HS-5 (cell line): ENCODE measurements around the gene SPACA9.

Experiments used
- DNase-seq: peaks from one replicate; pipeline ENCODE4 v3.0.0-alpha.2; 2012; ENCODE audit warnings: low read depth

SPACA9 gene

DNA sequence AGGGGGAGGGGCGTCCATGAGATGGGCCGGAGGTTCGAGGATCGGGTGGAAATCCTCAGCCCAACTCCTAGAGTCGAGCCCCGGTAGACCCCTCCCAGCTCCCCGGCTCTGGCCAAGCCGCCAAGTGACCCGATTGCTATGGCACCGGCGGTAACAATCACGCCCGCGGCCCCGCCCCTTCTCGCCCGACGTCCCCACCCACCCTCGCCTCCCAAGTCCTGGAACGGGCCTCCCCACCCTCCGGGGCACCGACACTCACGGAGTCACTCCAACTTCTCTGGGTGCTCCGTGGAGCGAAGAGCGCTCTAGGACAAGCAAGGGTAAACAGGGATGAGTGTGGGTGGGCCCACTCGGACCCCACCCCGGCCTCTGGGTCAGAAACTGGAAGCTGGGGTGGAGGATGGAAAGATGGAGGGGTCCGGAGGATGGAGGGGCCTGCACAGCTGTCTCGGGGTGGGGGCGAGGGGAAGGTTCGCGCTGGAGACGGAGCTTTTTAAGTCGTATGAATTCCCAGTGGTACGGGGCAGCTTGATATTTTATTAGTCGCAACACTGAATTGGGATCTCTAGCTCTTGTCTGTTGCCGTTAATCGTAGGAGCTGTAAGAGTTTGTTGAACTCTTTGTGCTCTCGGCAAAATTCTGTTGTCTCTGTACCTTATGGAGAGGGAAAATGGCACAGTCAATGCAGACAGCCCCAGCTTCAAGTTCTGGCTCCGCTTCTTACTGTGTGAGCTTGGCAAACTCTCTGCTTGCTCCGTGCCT is at the start of gene SPACA9:
Gene SPACA9, plus strand, starts transcription at position 204 of the 762 bp plus-strand sequence. CDS start 5,050 bp downstream, outside the sequence.
- DNase-seq: no peak

- DNase-seq: no peak
Measured at GRCh38 chr9:132832171-132832881, 46.4 kb upstream of the SPACA9 start.

DNA sequence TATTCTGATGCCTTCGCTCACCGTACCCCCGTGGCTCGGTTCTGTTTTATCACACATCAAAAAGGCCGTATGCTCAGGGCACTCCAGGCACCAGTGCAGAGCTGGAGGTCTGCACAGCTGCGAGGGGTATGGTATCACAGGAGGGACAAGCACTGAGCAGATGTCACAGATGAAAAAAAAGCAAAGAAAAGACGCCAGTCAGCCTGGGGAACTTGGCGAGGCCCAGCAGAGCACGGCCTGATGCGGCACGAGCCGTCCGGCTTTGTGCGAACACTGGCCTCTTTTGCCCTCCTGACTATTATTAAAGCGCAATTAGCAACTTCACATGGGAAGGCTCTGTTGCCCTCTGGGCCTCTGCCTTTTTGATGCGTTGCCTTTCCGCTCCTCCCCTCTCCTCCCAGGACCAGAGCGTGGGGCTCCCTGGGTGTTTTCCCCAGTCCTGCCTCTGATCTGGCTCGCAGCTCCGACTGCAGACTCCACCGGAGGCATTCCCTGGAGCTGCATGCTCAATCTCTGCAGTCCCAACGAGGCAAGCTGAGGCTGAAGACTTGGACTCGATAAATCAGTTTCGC is 45.1 kb upstream of the SPACA9 start:
- no peak for DNase-seq

- DNase-seq: no peak
Measured at GRCh38 chr9:132834343-132834742, 44.4 kb upstream of the SPACA9 start.

GRCh38 chr9:132837501-132838286 is 41.0 kb upstream of the SPACA9 start:
- DNase-seq: no peak

DNA sequence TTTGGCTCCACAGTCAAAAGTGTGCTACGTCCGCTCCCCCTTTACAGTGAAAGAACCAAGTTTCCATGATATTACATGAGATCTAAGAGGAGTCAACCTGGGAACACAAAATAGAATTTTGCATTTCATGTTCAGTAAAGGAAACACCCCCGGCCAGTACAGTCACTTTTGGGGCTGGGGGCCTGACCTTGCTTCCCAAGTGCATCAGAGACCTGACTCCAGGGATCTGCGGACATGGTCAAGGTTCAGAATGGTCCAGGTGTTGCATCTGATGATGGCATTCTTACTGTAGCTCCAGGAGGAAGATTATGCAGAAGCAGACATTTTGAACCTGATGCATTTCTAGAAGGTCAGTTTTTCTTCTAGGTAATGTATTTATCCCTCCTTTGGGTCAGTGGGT is 40.4 kb upstream of the SPACA9 start:
- DNase-seq: no peak

DNA sequence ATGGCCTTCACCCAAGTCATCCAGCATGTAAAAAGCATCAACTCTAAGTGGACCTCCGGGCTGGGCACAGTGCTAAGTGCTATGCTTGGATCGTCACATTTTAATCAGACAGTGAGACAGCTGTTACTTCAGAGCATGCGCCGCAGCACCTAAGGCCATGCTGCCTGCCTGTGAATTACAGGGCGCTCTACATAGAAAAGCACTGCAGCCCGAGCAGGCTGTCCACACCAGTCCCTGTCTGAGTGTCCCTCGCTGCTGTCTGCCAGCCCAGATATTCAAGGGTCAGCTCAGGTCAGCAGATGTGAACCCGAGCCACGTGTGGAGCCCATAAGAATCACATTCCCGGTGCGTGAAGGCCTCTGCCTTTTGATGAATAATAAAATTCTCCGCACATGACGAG is 37.7 kb upstream of the SPACA9 start:
- no peak for DNase-seq

DNA sequence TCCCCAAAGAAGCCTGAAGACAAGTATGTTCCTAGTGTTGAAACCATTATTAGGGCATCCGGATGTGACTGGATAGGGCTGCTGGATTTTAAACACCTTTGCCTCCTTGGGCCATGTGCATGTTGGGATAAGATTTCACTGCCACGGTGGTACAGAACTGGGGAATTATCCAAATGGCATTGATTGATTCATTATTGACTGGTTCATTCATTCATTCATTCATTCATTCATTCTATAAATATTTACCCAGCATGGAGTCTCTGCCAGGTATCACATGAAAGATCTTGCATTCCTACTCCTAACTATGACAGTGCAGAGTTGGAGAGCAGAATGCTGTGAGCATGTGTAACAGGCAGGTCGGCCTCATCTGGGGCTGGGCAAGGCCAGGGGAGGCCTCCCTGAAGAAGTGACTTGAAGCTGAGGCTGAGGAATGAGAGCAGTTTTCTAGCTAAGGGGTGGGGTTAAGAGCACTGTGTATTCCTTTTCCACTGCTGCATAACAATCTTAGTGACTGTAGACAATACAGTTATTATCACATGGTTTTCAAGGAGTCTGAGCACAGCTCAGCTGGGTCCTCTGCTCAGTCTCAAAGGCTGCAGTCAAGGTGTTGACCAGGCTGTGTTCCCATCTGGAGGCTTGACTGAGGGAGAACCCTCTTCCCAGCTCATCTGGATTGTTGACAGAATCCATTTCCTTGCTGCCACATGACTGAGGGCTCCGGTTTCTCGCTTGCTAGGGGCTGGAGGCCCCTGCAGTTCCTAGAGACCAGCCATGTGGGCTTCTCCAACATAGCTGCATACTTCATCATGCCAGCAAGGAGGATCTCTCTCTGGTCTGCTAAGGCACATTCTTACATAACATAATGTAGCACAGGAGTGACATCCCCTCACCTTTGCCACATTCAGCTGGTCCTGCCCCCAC is 36.3 kb upstream of the SPACA9 start:
- no peak for DNase-seq

DNA sequence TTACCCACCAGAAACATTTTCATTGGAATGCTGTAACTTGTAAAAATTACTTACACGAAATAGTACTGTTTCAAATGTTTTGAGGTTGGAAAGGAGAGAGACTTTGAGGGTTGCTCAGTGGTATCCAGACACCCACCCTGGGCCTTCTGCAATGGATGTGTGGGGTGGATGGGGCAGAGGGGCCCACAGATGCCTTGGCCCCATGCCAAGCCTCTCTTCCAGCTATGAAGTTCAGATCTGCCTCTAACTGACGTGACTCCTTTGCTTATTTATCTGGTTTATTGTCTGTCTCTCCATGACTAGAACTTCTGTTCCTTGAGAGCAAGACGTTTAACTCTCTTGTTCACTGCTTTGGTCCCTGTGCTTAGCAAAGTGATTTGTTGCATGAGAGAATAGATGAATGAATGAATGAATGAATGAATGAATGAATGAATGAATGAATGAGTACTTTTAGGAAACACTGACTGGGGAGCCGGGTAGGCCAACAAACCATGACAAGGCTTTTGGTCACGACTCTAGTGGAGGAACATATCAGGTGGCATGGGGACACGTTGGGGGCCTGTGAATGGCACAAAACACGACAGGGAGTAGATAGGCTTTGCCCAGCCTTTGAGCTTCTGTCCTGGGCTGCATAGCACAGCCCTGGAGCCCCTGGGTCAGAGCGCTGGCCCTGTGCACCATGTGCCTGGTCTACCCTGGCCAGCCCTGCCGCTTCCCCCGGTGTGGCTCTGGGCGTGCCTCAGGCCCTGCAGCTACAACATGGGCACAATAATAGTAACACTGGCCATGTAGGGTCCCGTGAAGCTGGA is 32.4 kb upstream of the SPACA9 start:
- DNase-seq: no peak

DNA sequence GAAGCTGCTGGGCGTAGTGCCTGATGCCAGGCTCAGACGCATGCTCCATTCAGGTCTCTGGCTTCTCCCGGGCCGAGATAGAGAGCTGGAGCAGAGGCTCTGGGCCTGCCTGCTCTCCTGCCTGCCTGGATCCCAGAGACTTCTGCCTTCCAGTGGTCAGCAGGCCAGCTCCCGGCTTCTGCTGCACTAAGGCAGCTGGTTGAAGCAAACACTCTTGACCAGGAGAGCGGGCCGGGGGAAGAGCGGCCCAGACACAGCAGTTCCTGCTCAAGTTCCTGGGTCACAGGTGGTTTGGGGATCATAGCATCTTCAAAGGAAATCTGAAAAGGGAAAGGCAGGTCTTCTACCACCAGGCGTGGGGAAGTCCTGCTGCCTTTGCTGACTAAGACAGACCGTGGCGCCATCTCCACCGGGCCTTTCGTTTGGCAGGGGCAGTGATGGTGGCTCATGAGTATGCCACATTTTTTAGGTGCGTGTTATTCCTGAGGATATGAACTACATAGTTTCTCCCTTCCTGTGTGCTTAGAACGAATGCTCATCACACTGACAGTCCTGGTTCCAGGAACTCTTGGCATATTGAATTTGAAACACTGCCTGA is 31.7 kb upstream of the SPACA9 start:
- no peak for DNase-seq

GRCh38 chr9:132849185-132849706 is 29.5 kb upstream of the SPACA9 start:
- DNase-seq: no peak

- DNase-seq: no peak
Measured at GRCh38 chr9:132853482-132853881, 25.2 kb upstream of the SPACA9 start.

DNA sequence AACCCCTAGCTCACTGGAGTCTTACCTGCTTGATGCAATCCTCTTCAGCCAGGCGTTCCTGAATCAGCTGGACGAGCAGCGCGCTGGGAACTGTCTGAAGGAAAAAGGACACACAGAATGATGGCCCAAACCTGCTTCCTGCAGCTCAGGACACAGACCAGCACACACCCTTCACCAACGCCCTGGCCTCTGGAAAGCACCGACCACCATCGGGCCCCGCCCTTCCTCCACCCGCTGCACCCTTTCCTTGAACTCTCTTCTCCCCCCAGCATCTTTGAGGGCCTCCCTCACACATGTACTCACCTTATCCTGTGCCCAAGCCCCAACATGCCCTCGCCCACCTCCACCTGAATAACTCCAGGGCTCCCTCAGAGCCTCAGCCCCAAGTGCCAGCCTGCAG is 23.9 kb upstream of the SPACA9 start:
- no peak for DNase-seq

GRCh38 chr9:132855904-132856303 is 22.8 kb upstream of the SPACA9 start:
- no peak for DNase-seq

GRCh38 chr9:132857031-132857430 is 21.7 kb upstream of the SPACA9 start:
- no peak for DNase-seq

DNA sequence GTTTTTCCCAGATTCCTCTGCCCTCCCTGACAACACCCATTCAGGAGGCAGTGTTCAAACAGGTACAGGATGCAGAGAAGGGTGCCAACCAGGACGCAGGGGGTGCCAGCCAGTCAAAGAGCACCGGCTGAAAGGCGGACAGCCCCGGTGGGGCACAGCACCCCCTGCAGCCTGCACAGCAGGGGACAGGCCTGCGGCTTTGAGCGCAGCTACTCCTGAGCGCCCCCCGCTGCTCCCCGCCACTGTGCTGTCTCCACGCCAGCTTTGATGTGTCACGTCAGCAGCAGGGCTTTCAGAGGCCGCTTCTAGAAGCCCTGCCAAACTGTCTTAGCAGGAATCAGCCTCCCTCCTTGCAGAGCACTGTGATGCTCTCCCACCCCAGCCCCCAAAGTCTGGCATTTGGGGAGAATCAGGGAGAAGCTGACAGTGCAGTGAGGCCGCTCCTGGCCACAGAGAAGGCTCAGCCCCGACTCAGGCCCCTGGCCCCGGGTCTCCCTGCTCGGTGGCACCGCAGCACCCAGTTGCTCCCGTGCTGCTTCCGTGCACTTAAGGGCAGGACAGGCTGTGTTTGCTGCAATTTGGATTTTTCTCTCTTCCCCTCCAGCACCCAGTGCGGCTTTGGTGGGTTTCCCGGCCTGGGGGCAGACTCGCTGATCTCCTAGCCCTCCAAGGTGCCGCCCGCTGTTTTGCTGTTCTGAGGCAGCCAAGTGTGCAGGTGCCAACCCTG is 20.9 kb upstream of the SPACA9 start:
- no peak for DNase-seq

DNA sequence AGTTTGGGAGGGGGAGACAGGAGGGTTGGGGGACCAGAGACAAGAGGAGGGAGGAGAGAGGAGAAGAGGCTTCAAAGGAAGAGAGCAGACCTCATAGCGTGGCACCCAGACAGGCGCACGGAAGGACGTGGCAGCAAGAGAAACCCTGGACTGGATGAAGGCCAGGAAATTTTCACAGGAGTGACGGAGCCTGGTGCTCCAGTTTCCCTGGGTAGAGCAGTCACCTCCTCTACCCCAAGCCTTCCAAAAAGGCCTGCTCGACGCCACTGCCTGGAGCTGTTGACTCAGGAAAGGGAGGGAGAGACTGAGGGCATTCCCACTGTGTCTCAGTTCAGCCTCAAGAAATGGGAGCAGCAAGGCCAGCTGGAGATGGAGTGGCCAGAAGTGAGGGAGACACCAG is 19.9 kb upstream of the SPACA9 start:
- DNase-seq: no peak

DNA sequence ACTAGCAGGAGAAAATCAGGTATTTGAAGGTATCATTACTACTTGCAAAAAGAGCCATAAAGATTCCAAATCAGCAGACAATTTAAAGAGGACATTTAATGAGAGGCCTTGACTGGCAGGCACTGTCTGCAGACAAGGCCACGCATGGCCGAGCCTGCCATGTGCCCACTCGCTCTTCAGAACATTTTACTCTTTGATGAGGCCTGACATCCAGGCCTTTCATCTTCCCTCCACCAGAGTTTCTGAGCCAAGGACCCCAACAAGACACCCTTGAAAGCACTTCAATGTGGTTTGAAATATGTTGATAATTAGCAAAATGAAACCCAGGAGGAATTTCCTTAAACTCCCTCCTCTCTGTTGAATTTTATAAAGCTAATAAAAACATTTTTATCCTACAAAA is 17.0 kb upstream of the SPACA9 start:
- no peak for DNase-seq

GRCh38 chr9:132862533-132862932 is 16.2 kb upstream of the SPACA9 start:
- DNase-seq: no peak
